Activated naive CD8-positive, alpha-beta T cell treated with anti-CD3 and anti-CD28 coated beads, Interleukin-2, amount 10 ng/mL, durations not matched to agents 7 days and 5 days (primary cell): Measurements from ENCODE around the gene GALNT18. TPM values are rescaled to one million over a fixed set of nuclear protein-coding genes. Genes with fewer than 3 reads are reported as not detected.

Source experiments
- ATAC-seq: fragments of 150-1000 bp; cut with Tn5 transposase; one replicate; pipeline ENCODE4 v1.10.0; 2021; ENCODE audit warnings: low read depth, moderate library complexity
- POLR2A ChIA-PET: fragments of 350-600 bp; sonication (Branson Sonifier 250); formaldehyde crosslinking; loops from one replicate; lab custom pipeline; 2021; ENCODE audit warnings: antibody characterized with exemption; lab: Charles Lee
- DNase-seq: peaks from one replicate; pipeline ENCODE4 v3.0.0; 2021
- H3K27ac Mint-ChIP-seq: one replicate; pipeline ENCODE4 v1.8.0; 2022; ENCODE audit warnings: mild to moderate bottlenecking, mixed read lengths
- H3K27me3 Mint-ChIP-seq: one replicate; pipeline ENCODE4 v1.8.0; 2022; ENCODE audit warnings: mild to moderate bottlenecking, moderate library complexity, mixed read lengths
- H3K36me3 Mint-ChIP-seq: one replicate; pipeline ENCODE4 v1.8.0; 2021; ENCODE audit warnings: mild to moderate bottlenecking, mixed read lengths
- H3K4me1 Mint-ChIP-seq: one replicate; pipeline ENCODE4 v1.8.0; 2021; ENCODE audit warnings: mixed read lengths
- H3K4me3 Mint-ChIP-seq: one replicate; pipeline ENCODE4 v1.8.0; 2022; ENCODE audit warnings: mild to moderate bottlenecking, moderate library complexity, mixed read lengths
- H3K9me3 Mint-ChIP-seq: one replicate; pipeline ENCODE4 v1.8.0; 2021; ENCODE audit warnings: mixed read lengths
- total RNA-seq, 2 experiments: library from RNA; stranded (reverse); gene quantifications; one replicate each; pipeline ENCODE4 v1.2.3, GENCODE V29; 2021

GALNT18 gene
- total RNA-seq, 2 experiments from 2014 or later: 1.7 to 2.0 TPM

DNA sequence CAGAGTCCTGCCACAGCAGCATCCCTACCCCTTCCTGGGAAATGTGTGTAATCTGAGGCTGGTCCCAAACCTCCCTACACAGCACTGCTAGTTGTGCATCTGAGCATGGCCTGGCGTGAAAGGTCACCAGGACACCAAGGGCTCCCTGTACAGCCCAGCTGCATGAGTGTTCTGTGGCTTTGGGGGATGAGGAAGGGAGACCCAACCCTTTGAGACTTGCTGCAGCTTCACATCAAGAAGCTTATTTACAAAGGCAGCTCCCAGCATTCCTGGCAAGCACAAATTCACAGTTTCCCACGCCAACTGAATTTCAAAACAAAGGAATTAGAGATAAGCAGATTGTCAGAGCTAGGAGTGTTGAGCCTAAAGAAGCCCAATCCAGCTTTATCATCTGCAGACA, 301.0 kb downstream of the GALNT18 start:
- POLR2A ChIA-PET: no interaction called here
- no peak overlapping the region for H3K27ac Mint-ChIP-seq
- H3K9me3 Mint-ChIP-seq: no peaks in the 10 kb centered on the region
- H3K4me1 Mint-ChIP-seq: no peaks in the 10 kb centered on the region
- H3K4me3 Mint-ChIP-seq: no peak overlapping the region
- H3K27me3 Mint-ChIP-seq: peaks cover 2% of the 10 kb centered on the region
- H3K36me3 Mint-ChIP-seq: no peaks in the 10 kb centered on the region
- no peak for DNase-seq
- no peak for ATAC-seq

DNA sequence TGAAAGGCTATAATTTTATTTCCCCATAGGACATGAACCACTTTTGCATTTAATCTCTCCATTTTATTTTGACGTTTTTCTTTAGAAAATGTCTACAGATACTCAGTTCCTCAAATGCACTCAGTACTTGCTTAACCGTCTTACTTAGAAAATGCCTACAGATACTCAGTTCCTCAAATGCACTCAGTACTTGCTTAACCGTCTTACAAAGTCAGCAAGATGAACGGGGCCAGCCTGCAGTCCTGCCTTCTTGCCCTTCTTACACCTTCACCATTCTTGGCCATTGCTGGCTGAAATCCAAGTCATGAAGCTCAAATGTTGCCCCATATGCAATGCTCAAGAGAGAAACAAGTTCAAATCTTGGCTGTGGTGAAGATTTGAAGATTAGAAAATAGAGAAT, 302.8 kb downstream of the GALNT18 start:
- H3K4me3 Mint-ChIP-seq: no peak overlapping the region
- no peak overlapping the region for H3K27ac Mint-ChIP-seq
- H3K36me3 Mint-ChIP-seq: no peaks in the 10 kb centered on the region
- no peaks in the 10 kb centered on the region for H3K4me1 Mint-ChIP-seq
- H3K27me3 Mint-ChIP-seq: peaks cover 2% of the 10 kb centered on the region
- POLR2A ChIA-PET: no interaction called here
- no peaks in the 10 kb centered on the region for H3K9me3 Mint-ChIP-seq
- ATAC-seq: no peak
- DNase-seq: no peak

DNA sequence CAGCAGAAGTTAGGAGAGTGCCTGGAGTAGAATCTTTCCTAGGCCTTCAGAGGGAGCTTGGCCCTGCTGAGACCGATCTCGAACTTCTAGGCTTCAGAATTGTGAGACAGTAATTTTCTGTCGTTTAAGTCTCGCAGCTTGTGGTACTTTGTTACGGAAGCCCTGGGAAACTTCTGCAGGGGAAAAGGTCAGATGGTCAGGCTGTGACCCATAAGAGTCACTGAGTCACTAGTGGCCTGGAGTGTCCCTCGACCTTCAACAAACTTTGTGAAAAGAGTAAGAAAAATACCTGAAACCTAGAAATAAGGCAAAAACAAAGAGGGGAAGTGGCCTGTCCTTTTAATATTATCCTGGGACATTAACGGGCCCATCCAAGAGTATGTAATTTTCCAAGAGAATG, 303.3 kb downstream of the GALNT18 start:
- DNase-seq (no peak), ATAC-seq (no peak)
- no peaks in the 10 kb centered on the region for H3K4me1 Mint-ChIP-seq
- no peaks in the 10 kb centered on the region for H3K36me3 Mint-ChIP-seq
- peaks cover 2% of the 10 kb centered on the region for H3K27me3 Mint-ChIP-seq
- POLR2A ChIA-PET: no interaction called here
- H3K4me3 Mint-ChIP-seq: no peak overlapping the region
- H3K27ac Mint-ChIP-seq: no peak overlapping the region
- H3K9me3 Mint-ChIP-seq: no peaks in the 10 kb centered on the region

DNA sequence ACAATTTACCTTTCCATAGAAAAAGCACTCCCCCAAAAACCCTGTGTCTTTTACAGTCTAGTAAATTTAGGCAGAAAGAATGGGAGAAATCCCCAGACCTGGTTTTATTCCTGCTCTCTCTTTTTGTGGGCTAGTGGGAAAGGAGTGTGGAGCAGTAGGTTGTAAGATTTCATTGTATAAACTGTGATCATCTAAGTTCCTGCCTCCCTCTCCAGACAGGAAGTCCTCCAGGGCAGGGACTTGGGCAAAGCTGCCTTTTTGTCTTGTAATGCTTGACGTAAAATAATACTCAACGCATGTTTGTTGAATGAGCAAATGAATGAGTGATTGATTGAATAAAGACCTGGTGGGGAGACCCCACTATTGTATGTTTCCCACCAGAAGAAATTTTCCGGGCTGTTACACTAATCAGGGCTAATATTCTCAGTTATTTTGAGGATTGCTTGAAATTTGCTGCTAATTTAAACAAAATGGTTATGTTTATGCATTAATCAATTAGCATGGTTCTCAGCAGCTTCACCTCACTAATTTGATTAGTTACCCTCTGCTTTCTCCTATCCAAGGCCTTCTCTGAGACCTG, 305.1 kb downstream of the GALNT18 start:
- Mint-ChIP-seq H3K27ac (no peak overlapping the region), H3K4me3 (no peak overlapping the region), H3K36me3 (no peaks in the 10 kb centered on the region), H3K4me1 (no peaks in the 10 kb centered on the region), H3K27me3 (peaks cover 2% of the 10 kb centered on the region), H3K9me3 (peaks cover 2% of the 10 kb centered on the region)
- POLR2A ChIA-PET: no interaction called here
- ATAC-seq: no peak
- DNase-seq: no peak

DNA sequence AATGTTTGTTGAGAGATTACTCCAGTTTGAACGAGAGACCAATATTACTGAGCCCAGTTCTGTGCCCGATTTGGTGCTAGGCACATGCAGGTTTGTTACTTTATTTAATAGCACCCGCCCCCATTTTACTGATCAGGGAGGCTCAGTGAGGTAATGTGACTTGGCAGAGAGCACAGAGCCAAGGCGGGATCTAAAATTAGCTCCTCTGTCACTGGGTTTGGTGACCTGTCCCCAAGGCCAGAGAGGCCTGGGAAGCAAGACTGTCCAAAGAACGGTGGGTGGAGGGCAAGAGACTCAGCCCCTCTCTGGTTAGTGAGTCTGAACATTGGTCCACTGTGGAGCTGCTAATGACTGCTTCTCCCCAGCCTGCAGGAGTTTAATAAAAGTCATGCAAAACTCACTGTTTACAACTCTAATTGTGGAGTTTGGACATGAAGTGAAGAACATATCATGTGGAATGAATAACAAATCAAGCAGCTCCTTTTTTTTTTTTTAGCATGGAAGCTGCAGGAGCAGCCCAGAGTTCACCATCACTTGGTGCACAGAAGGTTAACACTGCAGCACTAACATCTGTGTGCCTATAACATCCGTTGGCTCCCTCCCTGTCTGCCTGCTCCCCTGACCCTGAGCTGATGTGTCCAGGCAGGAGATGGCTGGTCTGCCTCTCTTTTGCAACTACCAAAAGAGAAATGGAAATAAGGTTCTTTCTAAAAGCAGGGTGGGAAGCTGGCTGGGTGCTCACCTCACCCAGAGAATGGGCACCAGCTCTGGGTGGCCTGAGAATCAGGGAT, 307.7 kb downstream of the GALNT18 start:
- Mint-ChIP-seq H3K4me3 (no peak overlapping the region), H3K9me3 (peaks cover 16% of the 10 kb centered on the region), H3K36me3 (peaks cover 10% of the 10 kb centered on the region), H3K4me1 (peaks cover 9% of the 10 kb centered on the region), H3K27me3 (no peaks in the 10 kb centered on the region), H3K27ac (no peak overlapping the region)
- POLR2A ChIA-PET: interaction anchor here (0.5 kb wide), 1 partner anchor 19 kb away, joined by 4 read pairs; no protein-coding TSS in a partner anchor
- no peak for ATAC-seq
- DNase-seq: no peak

DNA sequence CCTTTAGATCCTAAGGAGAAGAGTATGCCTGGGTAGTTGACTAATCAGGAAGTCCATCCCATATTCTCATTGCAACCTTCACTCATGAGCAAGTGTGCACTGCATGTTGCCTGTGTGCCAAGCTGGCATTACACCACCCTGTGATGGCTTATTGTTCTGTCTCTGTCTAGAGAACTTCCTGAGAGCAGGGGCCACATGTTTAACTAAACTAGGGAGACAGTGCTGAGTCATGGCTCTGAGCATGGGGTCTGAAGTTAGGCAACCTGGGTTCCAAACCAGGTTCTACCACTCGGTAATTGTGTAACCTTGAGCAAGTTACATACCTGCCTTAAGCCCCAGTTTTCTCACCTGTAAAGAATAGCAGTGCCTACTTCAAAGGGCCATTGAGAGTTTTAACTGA, 308.4 kb downstream of the GALNT18 start:
- DNase-seq (no peak), ATAC-seq (no peak)
- Mint-ChIP-seq H3K27me3 (no peaks in the 10 kb centered on the region), H3K4me1 (peaks cover 10% of the 10 kb centered on the region), H3K27ac (no peak overlapping the region), H3K4me3 (no peak overlapping the region), H3K9me3 (peaks cover 16% of the 10 kb centered on the region), H3K36me3 (peaks cover 10% of the 10 kb centered on the region)
- POLR2A ChIA-PET: no interaction called here

DNA sequence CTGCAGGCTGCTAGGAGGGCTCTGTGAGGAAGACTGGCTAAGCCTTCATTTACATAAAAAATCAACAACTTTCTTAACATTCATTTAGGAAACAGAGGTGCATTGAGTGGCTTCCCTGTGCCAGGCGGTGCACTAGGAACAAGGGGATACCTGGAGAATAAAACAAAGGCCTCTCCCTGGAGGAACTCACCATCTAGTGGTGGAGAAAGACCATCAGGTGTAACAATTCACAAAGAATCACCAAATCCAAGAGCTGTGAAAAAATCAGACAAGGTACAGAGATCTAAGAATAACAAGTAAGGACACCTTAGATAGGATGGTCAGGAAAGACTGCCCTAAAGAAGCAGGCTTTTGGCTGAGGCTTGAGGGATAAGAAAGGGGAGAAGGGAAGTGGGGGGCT, 309.1 kb downstream of the GALNT18 start:
- ATAC-seq: no peak
- Mint-ChIP-seq H3K4me1 (peaks cover 13% of the 10 kb centered on the region), H3K9me3 (peaks cover 16% of the 10 kb centered on the region), H3K36me3 (peaks cover 10% of the 10 kb centered on the region), H3K27me3 (no peaks in the 10 kb centered on the region), H3K4me3 (no peak overlapping the region), H3K27ac (no peak overlapping the region)
- DNase-seq: no peak
- POLR2A ChIA-PET: no interaction called here

DNA sequence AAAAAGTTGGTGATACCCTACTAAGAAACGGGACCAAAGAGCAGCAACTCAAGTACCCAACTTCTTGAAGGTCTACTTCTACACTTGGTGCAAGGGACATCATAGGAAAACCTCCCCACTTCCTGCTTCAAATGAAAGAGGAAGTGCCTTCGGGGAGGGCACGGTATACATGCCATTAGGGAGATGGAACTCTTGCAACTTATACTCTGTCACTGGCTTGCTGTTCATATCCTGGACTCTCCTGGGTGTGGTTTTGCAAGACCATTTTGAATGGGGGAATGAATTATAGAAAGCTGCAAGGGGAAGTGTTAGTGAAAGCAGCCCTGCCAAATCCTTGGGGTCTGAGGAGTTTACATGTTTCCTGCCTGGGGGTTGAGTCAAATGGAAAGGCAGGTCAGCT, 310.6 kb downstream of the GALNT18 start:
- peaks cover 13% of the 10 kb centered on the region for H3K4me1 Mint-ChIP-seq
- no peak overlapping the region for H3K27ac Mint-ChIP-seq
- no peaks in the 10 kb centered on the region for H3K27me3 Mint-ChIP-seq
- POLR2A ChIA-PET: no interaction called here
- H3K4me3 Mint-ChIP-seq: no peak overlapping the region
- ATAC-seq (peak; percentile 45), DNase-seq (no peak)
- peaks cover 10% of the 10 kb centered on the region for H3K36me3 Mint-ChIP-seq
- H3K9me3 Mint-ChIP-seq: peaks cover 16% of the 10 kb centered on the region

DNA sequence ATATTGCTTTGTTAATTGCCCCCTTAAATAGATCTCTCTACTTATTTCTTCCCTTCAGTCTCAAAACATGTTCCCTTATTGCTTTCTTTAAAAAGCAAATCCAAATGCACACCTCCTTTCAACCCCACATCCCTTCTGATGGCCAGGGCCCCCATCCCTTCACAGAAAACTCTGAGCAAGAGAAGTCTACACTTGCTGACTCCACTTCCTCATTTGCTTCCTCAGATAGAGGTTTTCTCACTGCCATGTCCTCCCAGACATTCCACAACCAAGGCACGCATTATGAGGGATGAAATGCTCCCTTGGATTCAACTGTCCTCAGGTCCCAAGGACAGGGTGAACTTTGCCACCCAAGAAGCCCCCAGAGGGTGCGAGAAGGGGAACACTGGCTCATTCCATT, 311.9 kb downstream of the GALNT18 start:
- Mint-ChIP-seq H3K4me1 (peaks cover 13% of the 10 kb centered on the region), H3K27me3 (no peaks in the 10 kb centered on the region), H3K36me3 (peaks cover 10% of the 10 kb centered on the region), H3K9me3 (peaks cover 16% of the 10 kb centered on the region), H3K4me3 (no peak overlapping the region), H3K27ac (no peak overlapping the region)
- POLR2A ChIA-PET: no interaction called here
- ATAC-seq (no peak), DNase-seq (no peak)

DNA sequence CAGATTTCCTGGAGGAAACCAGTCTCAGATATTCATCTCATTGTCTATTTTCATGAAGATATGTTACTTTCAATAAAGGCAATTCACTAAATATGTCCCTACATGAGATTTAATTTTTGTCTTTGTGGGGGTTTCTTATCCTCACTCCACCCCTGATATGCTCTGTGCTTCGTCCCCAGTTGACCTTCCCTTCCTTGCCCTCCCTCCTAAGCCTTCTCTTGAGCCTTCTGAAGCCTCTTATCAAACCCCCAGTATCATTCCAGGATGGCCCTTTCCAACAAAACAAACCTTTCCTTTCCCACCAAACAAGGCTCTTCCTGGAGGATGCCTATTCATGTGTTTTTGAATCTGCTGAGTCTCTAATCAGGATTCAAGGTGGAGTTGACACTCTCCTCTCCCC, 313.6 kb downstream of the GALNT18 start:
- Mint-ChIP-seq H3K4me3 (no peak overlapping the region), H3K27ac (no peak overlapping the region), H3K9me3 (peaks cover 16% of the 10 kb centered on the region), H3K4me1 (peaks cover 13% of the 10 kb centered on the region), H3K36me3 (peaks cover 10% of the 10 kb centered on the region), H3K27me3 (no peaks in the 10 kb centered on the region)
- POLR2A ChIA-PET: no interaction called here
- ATAC-seq (no peak), DNase-seq (no peak)

DNA sequence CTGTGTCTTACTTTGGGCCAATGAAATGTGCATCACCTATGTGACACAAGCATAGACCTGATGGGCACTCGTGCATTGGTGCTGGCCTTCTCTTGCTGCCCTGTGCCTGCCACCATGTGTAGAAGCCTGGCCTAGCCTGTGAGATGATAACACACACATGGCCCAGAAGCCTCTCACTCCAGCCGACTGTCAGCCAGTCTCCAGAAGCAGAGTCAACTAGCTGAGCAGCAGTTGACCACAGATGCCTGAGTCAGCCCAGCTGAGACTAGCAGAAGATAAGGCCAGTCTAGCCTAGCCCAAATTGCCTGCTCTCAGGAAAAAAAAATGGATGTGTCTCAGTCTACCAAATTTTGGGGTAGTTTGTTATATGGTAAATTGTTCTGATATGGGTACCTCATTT, 314.9 kb downstream of the GALNT18 start:
- POLR2A ChIA-PET: no interaction called here
- H3K4me1 Mint-ChIP-seq: peaks cover 13% of the 10 kb centered on the region
- no peak for ATAC-seq

DNA sequence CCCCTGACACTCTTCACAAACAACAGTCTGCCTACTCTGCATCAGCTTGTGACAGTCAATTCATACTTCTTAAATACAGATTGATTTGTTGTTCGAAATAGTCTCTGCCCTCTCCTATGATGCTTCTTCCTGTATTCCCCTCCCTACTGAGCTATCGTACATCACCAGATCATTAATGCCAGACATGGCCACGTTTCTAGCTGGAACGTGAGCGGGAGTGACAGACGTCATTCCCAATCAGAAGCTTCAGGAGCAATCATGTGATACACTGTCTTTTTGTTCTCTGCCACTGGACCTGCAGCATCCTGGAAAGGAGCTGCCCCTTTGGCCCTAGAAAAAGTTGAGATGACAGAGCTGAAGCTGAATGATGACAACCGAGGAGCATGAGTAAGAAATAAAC, 317.3 kb downstream of the GALNT18 start:
- H3K27me3 Mint-ChIP-seq: peaks cover 2% of the 10 kb centered on the region
- POLR2A ChIA-PET: no interaction called here
- H3K9me3 Mint-ChIP-seq: peaks cover 3% of the 10 kb centered on the region
- no peak for DNase-seq
- H3K4me1 Mint-ChIP-seq: peaks cover 4% of the 10 kb centered on the region
- ATAC-seq: no peak
- H3K4me3 Mint-ChIP-seq: no peak overlapping the region
- H3K36me3 Mint-ChIP-seq: peaks cover 2% of the 10 kb centered on the region
- H3K27ac Mint-ChIP-seq: no peak overlapping the region

More for the DNA sequence above, 314.9 kb downstream of the GALNT18 start:
- Mint-ChIP-seq H3K4me3 (no peak overlapping the region), H3K27ac (no peak overlapping the region), H3K9me3 (peaks cover 14% of the 10 kb centered on the region), H3K36me3 (peaks cover 10% of the 10 kb centered on the region), H3K27me3 (no peaks in the 10 kb centered on the region)
- DNase-seq: no peak

DNA sequence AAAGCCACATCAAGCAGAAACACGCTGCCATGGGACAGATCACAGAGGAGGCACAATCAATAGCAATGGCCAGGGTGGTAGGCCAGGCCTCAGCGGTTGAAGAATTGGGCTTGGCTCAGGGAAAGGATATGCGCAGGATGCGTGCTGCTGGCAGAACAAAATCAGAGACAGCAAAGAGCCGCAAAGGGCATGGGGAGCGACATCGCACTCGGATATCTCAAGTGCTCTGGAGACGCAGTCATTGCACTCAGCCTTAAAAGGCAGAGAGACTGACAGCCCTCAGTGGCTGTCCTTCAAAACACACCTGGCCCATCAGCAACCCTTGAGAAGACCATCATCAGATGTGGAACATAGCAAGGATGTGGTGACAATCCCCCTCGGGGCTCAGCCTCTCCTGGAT, 319.2 kb downstream of the GALNT18 start:
- Mint-ChIP-seq H3K27ac (no peak overlapping the region), H3K9me3 (no peaks in the 10 kb centered on the region), H3K36me3 (no peaks in the 10 kb centered on the region), H3K4me1 (no peaks in the 10 kb centered on the region), H3K4me3 (no peak overlapping the region), H3K27me3 (peaks cover 2% of the 10 kb centered on the region)
- DNase-seq: no peak
- ATAC-seq: no peak
- POLR2A ChIA-PET: no interaction called here

DNA sequence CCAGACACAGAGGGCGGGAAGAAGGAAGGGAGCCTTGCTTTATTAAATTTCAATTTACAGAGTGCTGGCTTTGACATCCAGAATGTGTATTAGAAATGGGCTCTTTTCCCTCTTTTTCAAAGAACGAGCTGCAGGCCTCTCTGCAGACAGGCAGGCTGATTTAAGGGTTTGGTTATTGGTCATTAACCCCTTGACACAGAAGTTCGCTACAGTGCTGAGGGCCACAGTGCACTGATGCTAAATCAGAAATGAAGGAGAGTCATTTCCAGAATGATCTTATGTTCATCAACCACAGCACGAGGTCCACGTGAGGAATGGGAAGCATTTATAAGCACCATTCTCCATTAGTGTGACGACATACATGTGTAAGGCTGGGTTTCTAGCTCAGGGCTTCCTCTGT, 320.6 kb downstream of the GALNT18 start:
- H3K4me1 Mint-ChIP-seq: no peaks in the 10 kb centered on the region
- no peak overlapping the region for H3K27ac Mint-ChIP-seq
- H3K4me3 Mint-ChIP-seq: no peak overlapping the region
- ATAC-seq: no peak
- H3K36me3 Mint-ChIP-seq: no peaks in the 10 kb centered on the region
- H3K9me3 Mint-ChIP-seq: no peaks in the 10 kb centered on the region
- peaks cover 2% of the 10 kb centered on the region for H3K27me3 Mint-ChIP-seq
- POLR2A ChIA-PET: no interaction called here
- no peak for DNase-seq
